B cell (primary cell): Measurements from ENCODE around the gene PACSIN3. TPM values are rescaled to one million over a fixed set of nuclear protein-coding genes. Genes with fewer than 3 reads are reported as not detected.

Experiments used
- ATAC-seq: fragments of 200-7000 bp; cut with Tn5 transposase; one replicate; pipeline ENCODE4 v1.10.0; 2021; ENCODE audit warnings: low read depth, mild to moderate bottlenecking, moderate number of reproducible peaks, moderate library complexity
- CTCF ChIA-PET: fragments of 350-600 bp; sonication (Branson Sonifier 250); formaldehyde crosslinking; loops from one replicate; lab custom pipeline; 2021; ENCODE audit warnings: antibody characterized with exemption, inconsistent platforms; lab: Charles Lee
- POLR2A ChIA-PET: fragments of 350-600 bp; sonication (Branson Sonifier 250); formaldehyde crosslinking; loops from one replicate; lab custom pipeline; 2021; ENCODE audit warnings: antibody characterized with exemption; lab: Charles Lee
- DNase-seq: peaks from one replicate; pipeline ENCODE4 v3.0.0; 2013
- H2AFZ ChIP-seq: 2 replicates; pipeline ENCODE4 v1.6.1; 2012; ENCODE audit warnings: mild to moderate bottlenecking, low read depth, low read length; ENCODE audit not compliant: insufficient read depth, poor library complexity, severe bottlenecking
- H3K27ac ChIP-seq, 2 donors: 1 replicate in 1 of 2; 2 replicates in 1 of 2; pipeline ENCODE4 v1.5.1; 2012 to 2013; ENCODE audit warnings: low read length in 2 of 2, mild to moderate bottlenecking in 2 of 2, moderate library complexity in 1 of 2
- H3K27me3 ChIP-seq, 4 experiments: fragments of 200-600 bp in 1 of 4; sonication (generic) in 1 of 4; replicated peaks in 1 of 4; 1 replicate in 2 of 4; 2 replicates in 2 of 4; pipeline versions ENCODE4 v1.6.1 to v1.7.0; 2013 to 2016; ENCODE audit warnings: low read length in 3 of 4, mild to moderate bottlenecking in 2 of 4, mixed read lengths in 1 of 4, moderate library complexity in 1 of 4; ENCODE audit not compliant: insufficient read depth in 4 of 4, control insufficient read depth in 3 of 4; ENCODE audit errors: control extremely low read depth in 1 of 4
- H3K36me3 ChIP-seq, 2 experiments: replicated peaks in 1 of 2; 1 replicate in 1 of 2; 2 replicates in 1 of 2; pipeline versions ENCODE4 v1.6.1 to v1.7.1; 2013; ENCODE audit warnings: low read length in 1 of 2; ENCODE audit not compliant: insufficient read depth in 2 of 2, control insufficient read depth in 1 of 2; ENCODE audit errors: control extremely low read depth in 1 of 2, extremely low read depth in 1 of 2
- H3K4me1 ChIP-seq, 2 donors: fragments of 200-600 bp in 1 of 2; sonication (generic) in 1 of 2; 1 replicate in 1 of 2; 2 replicates in 1 of 2; pipeline versions ENCODE4 v1.5.1 to v1.6.1; 2013 to 2017; ENCODE audit warnings: low read length in 2 of 2; ENCODE audit not compliant: control insufficient read depth in 2 of 2, insufficient read depth in 2 of 2
- H3K4me2 ChIP-seq: replicated peaks from 2 replicates; pipeline ENCODE3; 2012; ENCODE audit warnings: mild to moderate bottlenecking, low read depth, low read length; ENCODE audit not compliant: poor library complexity, severe bottlenecking
- H3K4me3 ChIP-seq, 5 experiments: fragments of 200-600 bp in 1 of 5; sonication (generic) in 1 of 5; 1 replicate in 3 of 5; 2 replicates in 2 of 5; pipeline versions ENCODE4 v1.5.1 to v1.7.0; 2011 to 2016; ENCODE audit warnings: low read length in 4 of 5, mild to moderate bottlenecking in 4 of 5, low read depth in 2 of 5, control low read depth in 1 of 5, moderate library complexity in 1 of 5; ENCODE audit not compliant: insufficient read depth in 1 of 5; ENCODE audit errors: control extremely low read depth in 1 of 5, extremely low read depth in 1 of 5
- H3K79me2 ChIP-seq: fragments of 200-600 bp; sonication (generic); one replicate; pipeline ENCODE4 v1.6.0; 2016; ENCODE audit warnings: low read length; ENCODE audit not compliant: control insufficient read depth, insufficient read depth
- H3K9ac ChIP-seq: fragments of 200-600 bp; sonication (generic); 2 replicates; pipeline ENCODE4 v1.6.1; 2017; ENCODE audit warnings: mild to moderate bottlenecking, low read length, moderate library complexity
- H3K9me3 ChIP-seq, 3 donors: one replicate each; pipeline versions ENCODE4 v1.6.1 to v1.7.1; 2013; ENCODE audit warnings: low read length in 2 of 3; ENCODE audit not compliant: control insufficient read depth in 2 of 3, insufficient read depth in 1 of 3; ENCODE audit errors: control extremely low read depth in 1 of 3
- H4K20me1 ChIP-seq: 2 replicates; pipeline ENCODE4 v1.6.0; 2012; ENCODE audit warnings: mild to moderate bottlenecking, low read length; ENCODE audit not compliant: insufficient read depth, control insufficient read depth, poor library complexity, severe bottlenecking
- H3K27ac Mint-ChIP-seq: one replicate; pipeline ENCODE4 v1.8.0; 2021; ENCODE audit warnings: mixed read lengths
- H3K27me3 Mint-ChIP-seq: one replicate; pipeline ENCODE4 v1.8.0; 2021; ENCODE audit warnings: mixed read lengths
- H3K4me1 Mint-ChIP-seq: one replicate; pipeline ENCODE4 v1.8.0; 2021; ENCODE audit warnings: mixed read lengths
- H3K4me3 Mint-ChIP-seq: one replicate; pipeline ENCODE4 v1.8.0; 2021; ENCODE audit warnings: mixed read lengths
- H3K9me3 Mint-ChIP-seq: one replicate; pipeline ENCODE4 v1.8.0; 2022; ENCODE audit warnings: mixed read lengths; ENCODE audit not compliant: insufficient read depth
- CTCF ChIP-seq: fragments of 200-600 bp; IDR thresholded peaks from one replicate; pipeline ENCODE4 v1.8.0; 2022; ENCODE audit warnings: antibody characterized with exemption, mild to moderate bottlenecking
- EZH2 ChIP-seq: IDR thresholded peaks from 2 replicates; pipeline ENCODE4 v1.6.1; 2012; ENCODE audit warnings: borderline replicate concordance, low read depth, mild to moderate bottlenecking, moderate library complexity, low read length; ENCODE audit not compliant: insufficient read depth, poor library complexity, severe bottlenecking
- WGBS: methylation state at CpG from one replicate; pipeline ENCODE4 v1.1.5; 2013; ENCODE audit warnings: missing lambda C conversion rate; ENCODE audit not compliant: insufficient coverage; 5-methylcytosine and 5-hydroxymethylcytosine counted together
- intact Hi-C: fragments of 100-400 bp; cut with micrococcal nuclease; formaldehyde crosslinking; loops from one replicate; pipeline ENCODE4 v1.10.0; 2022
- polyA minus RNA-seq: library from RNA; depleted of rRNA, polyadenylated mRNA; stranded (reverse); fragments of >200 nt; gene quantifications from 2 replicates; pipeline ENCODE4 v1.2.3, GENCODE V29; 2012
- polyA plus RNA-seq: library from polyadenylated mRNA; depleted of rRNA; stranded (reverse); fragments of >200 nt; gene quantifications from 2 replicates; pipeline ENCODE4 v1.2.3, GENCODE V29; 2012
- total RNA-seq, 2 donors: library from RNA; stranded (reverse); fragments of 120-200 nt in 1 of 2; gene quantifications; 1 replicate in 1 of 2; 2 replicates in 1 of 2; pipeline versions ENCODE4 v1.2.3 to v1.2.4, GENCODE V29; 2013 to 2022

PACSIN3 gene
- total RNA-seq = 1.3 and 2.1 TPM in 2 replicates
- 4.8 TPM for total RNA-seq (2013)
- not detected in 2 replicates for polyA plus RNA-seq
- polyA minus RNA-seq = 0.14 and 0.17 TPM in 2 replicates

- peak within 1 kb of the TSS; percentile 80 for H2AFZ ChIP-seq
- peak; percentile 80 for ATAC-seq
Measured at GRCh38 chr11:47186076-47186699, at the start of gene PACSIN3. TSS of gene PACSIN3 (minus strand) at chr11:47186434. CDS start at chr11:47182727, 3,707 bp downstream.

GRCh38 chr11:47235163-47235562 lies 48.9 kb upstream of the PACSIN3 start:
- TF ChIP-seq EZH2 = no peak
- TF ChIP-seq CTCF = no peak
- Histone ChIP-seq H3K4me3 (no peak overlapping the region), H4K20me1 (no peaks in the 10 kb centered on the region), H3K4me1 (no peaks in the 10 kb centered on the region), H3K27me3 (no peaks in the 10 kb centered on the region), H3K36me3 (peaks cover 4 to 38% of the 10 kb centered on the region in 2 experiments), H3K9me3 (no peaks in the 10 kb centered on the region), H3K4me2 (no peak overlapping the region), H2AFZ (no peak overlapping the region), H3K79me2 (no peaks in the 10 kb centered on the region), H3K27ac (no peak overlapping the region), H3K9ac (no peak overlapping the region)
- ChIA-PET POLR2A (interaction anchor here (1.1 to 2.1 kb wide), 2 partner anchors 20 to 21 kb away, joined by 4 to 6 read pairs; partner anchors contain the start of gene DDB2), CTCF (interaction anchor here (1.0 to 3.2 kb wide), 2 partner anchors 176 to 218 kb away, joined by 3 to 13 read pairs; no protein-coding TSS in a partner anchor)
- no peak overlapping the region for H3K27ac Mint-ChIP-seq
- H3K9me3 Mint-ChIP-seq = no peaks in the 10 kb centered on the region
- intact Hi-C loops = no loop called here
- H3K4me1 Mint-ChIP-seq = no peaks in the 10 kb centered on the region
- no peaks in the 10 kb centered on the region for H3K27me3 Mint-ChIP-seq
- WGBS = no CpG with 5 or more reads among the region's 12 CpGs
- no peak overlapping the region for H3K4me3 Mint-ChIP-seq
- ATAC-seq (no peak), DNase-seq (no peak)

More at GRCh38 chr11:47186076-47186699, at the start of gene PACSIN3:
- Histone ChIP-seq H3K9ac (peak within 1 kb of the TSS; percentile 65), H3K4me1 (peaks cover 19 to 24% of the 10 kb centered on the region in 2 donors), H3K27ac (no peak within 1 kb of the TSS), H3K27me3 (peaks cover 0 to 44% (median 15%) of the 10 kb centered on the region in 4 experiments), H3K9me3 (peaks cover 0 to 13% (median 0%) of the 10 kb centered on the region in 3 donors), H3K4me3 (peak within 1 kb of the TSS in 4 of 5 experiments; percentile 31 to 65 (median 54)), H3K36me3 (no peaks in the 10 kb centered on the region), H4K20me1 (no peaks in the 10 kb centered on the region), H3K79me2 (no peaks in the 10 kb centered on the region), H3K4me2 (peak within 1 kb of the TSS; percentile 94)
- TF ChIP-seq EZH2 = no peak
- CTCF ChIA-PET = interaction anchor here (1.2 to 2.4 kb wide), 4 partner anchors 8 to 226 kb away, joined by 4 to 7 read pairs (median 7); partner anchors contain the start of gene DDB2
- peak; percentile 58 for DNase-seq
- Mint-ChIP-seq H3K4me1 (peaks cover 12% of the 10 kb centered on the region), H3K27ac (peak within 1 kb of the TSS; percentile 2), H3K27me3 (peaks cover 16% of the 10 kb centered on the region), H3K9me3 (no peaks in the 10 kb centered on the region), H3K4me3 (peak within 1 kb of the TSS; percentile 87)
- intact Hi-C loops = loop anchor here (1.0 to 2.0 kb wide), 3 partner anchors 9 to 63 kb away; partner anchors contain the start of genes ACP2 and DDB2
- WGBS = under 1% methylated on average over 80 of the region's 80 CpGs
- POLR2A ChIA-PET = interaction anchor here (0.9 to 2.1 kb wide), 2 partner anchors 29 to 63 kb away, joined by 3 to 10 read pairs; partner anchors contain the start of genes ACP2 and DDB2
